Psoas muscle (tissue), 8 donors: Measurements from ENCODE around the gene CPSF7. TPM values are rescaled to one million over a fixed set of nuclear protein-coding genes. Genes with fewer than 3 reads are reported as not detected.
A peak's percentile ranks its signal among the peaks of the same experiment; 100 is the strongest.

Experiments
- ATAC-seq, 4 donors: fragments of 200-7000 bp; cut with Tn5 transposase; one replicate each; pipeline ENCODE4 v1.9.1; 2020; ENCODE audit warnings: moderate library complexity in 3 of 4, mild to moderate bottlenecking in 2 of 4
- DNase-seq, 2 donors: peaks; one replicate each; pipeline ENCODE4 v3.0.0-alpha.2; 2020
- H3K27ac ChIP-seq: fragments of 200-600 bp; one replicate; pipeline ENCODE4 v1.8.0; 2022
- H3K27me3 ChIP-seq, 3 donors: fragments of 200-600 bp in 1 of 3; one replicate each; pipeline versions ENCODE4 v1.6.1 to v1.8.0; 2013 to 2022; ENCODE audit warnings: low read length in 2 of 3, mild to moderate bottlenecking in 2 of 3, moderate library complexity in 1 of 3; ENCODE audit not compliant: insufficient read depth in 3 of 3
- H3K36me3 ChIP-seq, 2 donors: fragments of 200-600 bp in 1 of 2; one replicate each; pipeline versions ENCODE4 v1.6.1 to v1.8.0; 2013 to 2022; ENCODE audit warnings: low read depth in 1 of 2, mild to moderate bottlenecking in 1 of 2, moderate library complexity in 1 of 2; ENCODE audit not compliant: insufficient read depth in 1 of 2
- H3K4me1 ChIP-seq: fragments of 200-600 bp; one replicate; pipeline ENCODE4 v1.8.0; 2022
- H3K4me3 ChIP-seq: fragments of 200-600 bp; one replicate; pipeline ENCODE4 v1.8.0; 2022; ENCODE audit warnings: mild to moderate bottlenecking
- H3K9me3 ChIP-seq: fragments of 200-600 bp; one replicate; pipeline ENCODE4 v1.8.0; 2022
- whole genome bisulfite sequencing, 3 donors: extraction: QIAGEN DNeasy Blood & Tissue Kit; methylation state at CpG; one replicate each; pipeline versions ENCODE4 v1.1.6 to v1.1.7; 2013; 5-methylcytosine and 5-hydroxymethylcytosine counted together
- intact Hi-C, 2 donors: fragments of 100-400 bp; cut with DNase I; formaldehyde crosslinking; loops; one replicate each; pipeline versions ENCODE4 v1.11.0 to v1.14.2; 2022
- polyA plus RNA-seq, 3 donors: library from polyadenylated mRNA; stranded (reverse); fragments of 200-250 nt; gene quantifications; one replicate each; pipeline ENCODE4 v1.2.3, GENCODE V29; 2013
- total RNA-seq, 4 donors: library from RNA; stranded (reverse); fragmentation: NEBNext Ultra II Directional in 2 of 4; extraction: Animal tissue kit (Norgen Biotek cat#: 25700) in 2 of 4; gene quantifications; one replicate each; pipeline versions ENCODE4 v1.2.1 to v1.2.4, GENCODE V29; 2021 to 2023
- TF ChIP-seq, protein P1 (sequence below): fragments of 200-600 bp; IDR thresholded peaks from one replicate; pipeline ENCODE4 v1.8.0; 2022; ENCODE audit warnings: antibody characterized with exemption
- donor health status: healthy with polysubstance abuse.
- donor health status: DM: no; HTN: no; CAD: no; lungs with moderate emphysema.
- donor health status: Bipolar disorder and iron deficiency.
- donor health status: healthy.
- donor health status: DM: yes; HTN: yes; CAD: no.
- donor health status: DM: no; HTN: no; CAD: no.
- donor health status: DM: no; HTN: no; CAD: no.
- donor health status: DM: yes; HTN: yes; CAD: no.

CPSF7 gene
- total and polyA plus RNA-seq, 7 donors = 28.2 to 66.2 (median 51.1) TPM

DNA sequence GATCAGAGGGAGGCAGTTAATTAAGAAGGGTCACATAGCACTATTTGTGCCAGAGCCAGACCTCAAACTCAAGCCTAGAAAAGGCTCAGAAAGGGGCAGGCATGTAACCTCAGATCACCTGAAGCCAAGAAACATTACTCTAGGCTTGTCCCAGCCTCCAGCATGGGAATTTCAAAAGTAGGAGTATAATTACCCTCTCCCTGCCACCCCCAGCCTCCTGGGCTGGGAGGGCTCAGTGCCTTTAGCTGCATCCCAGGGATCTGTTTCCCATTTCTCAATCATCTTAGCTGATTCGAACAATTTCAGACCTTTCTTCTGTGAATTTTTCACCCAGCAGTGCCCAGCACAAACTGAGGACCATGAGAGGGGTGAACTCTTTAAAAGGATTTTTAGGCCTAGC is 45.7 kb upstream of the CPSF7 start:
- WGBS, 3 donors = 85 to 88% (median 86%) methylated on average over 1 of the region's 1 CpG
- no peak overlapping the region for H3K4me3 ChIP-seq
- no peaks in the 10 kb centered on the region for H3K36me3 ChIP-seq
- TF ChIP-seq, protein P1, sequence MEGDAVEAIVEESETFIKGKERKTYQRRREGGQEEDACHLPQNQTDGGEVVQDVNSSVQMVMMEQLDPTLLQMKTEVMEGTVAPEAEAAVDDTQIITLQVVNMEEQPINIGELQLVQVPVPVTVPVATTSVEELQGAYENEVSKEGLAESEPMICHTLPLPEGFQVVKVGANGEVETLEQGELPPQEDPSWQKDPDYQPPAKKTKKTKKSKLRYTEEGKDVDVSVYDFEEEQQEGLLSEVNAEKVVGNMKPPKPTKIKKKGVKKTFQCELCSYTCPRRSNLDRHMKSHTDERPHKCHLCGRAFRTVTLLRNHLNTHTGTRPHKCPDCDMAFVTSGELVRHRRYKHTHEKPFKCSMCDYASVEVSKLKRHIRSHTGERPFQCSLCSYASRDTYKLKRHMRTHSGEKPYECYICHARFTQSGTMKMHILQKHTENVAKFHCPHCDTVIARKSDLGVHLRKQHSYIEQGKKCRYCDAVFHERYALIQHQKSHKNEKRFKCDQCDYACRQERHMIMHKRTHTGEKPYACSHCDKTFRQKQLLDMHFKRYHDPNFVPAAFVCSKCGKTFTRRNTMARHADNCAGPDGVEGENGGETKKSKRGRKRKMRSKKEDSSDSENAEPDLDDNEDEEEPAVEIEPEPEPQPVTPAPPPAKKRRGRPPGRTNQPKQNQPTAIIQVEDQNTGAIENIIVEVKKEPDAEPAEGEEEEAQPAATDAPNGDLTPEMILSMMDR = no peak
- H3K27ac ChIP-seq = no peak overlapping the region
- intact Hi-C loops = loop anchor here (5.0 to 10.0 kb wide), 2 partner anchors 162 to 259 kb away; no protein-coding TSS in a partner anchor
- no peaks in the 10 kb centered on the region for H3K27me3 ChIP-seq
- no peak for ATAC-seq
- H3K9me3 ChIP-seq = peaks cover 3% of the 10 kb centered on the region
- peaks cover 29% of the 10 kb centered on the region for H3K4me1 ChIP-seq
- no peak for DNase-seq

GRCh38 chr11:61474013-61474643 is 44.4 kb upstream of the CPSF7 start:
- H3K27ac ChIP-seq = peak overlapping the region; percentile 92
- intact Hi-C loops = loop anchor here in 1 of 2 donors (10.0 kb wide), 1 partner anchor 261 kb away; no protein-coding TSS in a partner anchor
- H3K27me3 ChIP-seq = no peaks in the 10 kb centered on the region
- no peak overlapping the region for H3K4me3 ChIP-seq
- H3K4me1 ChIP-seq = peaks cover 29% of the 10 kb centered on the region
- TF ChIP-seq, protein P1 = no peak
- DNase-seq (no peak), ATAC-seq (no peak)
- H3K36me3 ChIP-seq = peaks cover 0 to 1% of the 10 kb centered on the region in 2 donors
- H3K9me3 ChIP-seq = peaks cover 3% of the 10 kb centered on the region
- WGBS, 3 donors = 76 to 87% (median 81%) methylated on average over 6 of the region's 6 CpGs

GRCh38 chr11:61473370-61474012 is 43.7 kb upstream of the CPSF7 start:
- peaks cover 0 to 8% of the 10 kb centered on the region in 2 donors for H3K36me3 ChIP-seq
- 70 to 86% (median 73%) methylated on average over 3 of the region's 3 CpGs for WGBS, 3 donors
- no peak overlapping the region for H3K4me3 ChIP-seq
- no peaks in the 10 kb centered on the region for H3K27me3 ChIP-seq
- no peak for ATAC-seq
- intact Hi-C loops = loop anchor here in 1 of 2 donors (10.0 kb wide), 1 partner anchor 261 kb away; no protein-coding TSS in a partner anchor
- peaks cover 29% of the 10 kb centered on the region for H3K4me1 ChIP-seq
- DNase-seq = no peak
- peaks cover 3% of the 10 kb centered on the region for H3K9me3 ChIP-seq
- H3K27ac ChIP-seq = peak overlapping the region; percentile 92
- TF ChIP-seq, protein P1 = no peak

GRCh38 chr11:61472868-61473267 is 43.1 kb upstream of the CPSF7 start:
- Histone ChIP-seq H3K27ac (peak overlapping the region; percentile 92), H3K27me3 (no peaks in the 10 kb centered on the region), H3K9me3 (peaks cover 3% of the 10 kb centered on the region), H3K4me3 (no peak overlapping the region), H3K36me3 (peaks cover 0 to 14% of the 10 kb centered on the region in 2 donors), H3K4me1 (peaks cover 29% of the 10 kb centered on the region)
- ATAC-seq = peak; percentile 37 to 73 (median 56)
- TF ChIP-seq, protein P1 = no peak
- peak; percentile 50 to 70 for DNase-seq
- WGBS, 3 donors = 63 to 72% (median 66%) methylated on average over 5 of the region's 5 CpGs
- intact Hi-C loops = loop anchor here in 1 of 2 donors (10.0 kb wide), 1 partner anchor 262 kb away; no protein-coding TSS in a partner anchor
